CD4-positive, alpha-beta T cell (primary cell): ENCODE results near the gene TM2D3. TPM values are rescaled to one million over a fixed set of nuclear protein-coding genes. Genes with fewer than 3 reads are reported as not detected.

ENCODE experiments used
- ATAC-seq: fragments of 200-7000 bp; cut with Tn5 transposase; one replicate; pipeline ENCODE4 v1.10.0; 2022; ENCODE audit warnings: mild to moderate bottlenecking; ENCODE audit not compliant: poor library complexity
- CTCF ChIA-PET: fragments of 350-600 bp; sonication (Branson Sonifier 250); formaldehyde crosslinking; loops from one replicate; lab custom pipeline; 2021; ENCODE audit warnings: antibody characterized with exemption, inconsistent platforms; lab: Charles Lee
- POLR2A ChIA-PET: fragments of 350-600 bp; sonication (Branson Sonifier 250); formaldehyde crosslinking; loops from one replicate; lab custom pipeline; 2021; ENCODE audit warnings: antibody characterized with exemption, inconsistent platforms; lab: Charles Lee
- DNase-seq, 14 experiments: peaks; one replicate each; pipeline ENCODE4 v3.0.0-alpha.2; 2013 to 2020; ENCODE audit warnings: mixed read lengths in 2 of 14
- H3K27ac ChIP-seq, 2 donors: one replicate each; pipeline versions ENCODE4 v1.5.1 to v1.7.0; 2013; ENCODE audit warnings: low read length in 2 of 2, low read depth in 1 of 2, mild to moderate bottlenecking in 1 of 2
- H3K27me3 ChIP-seq, 2 experiments: 1 replicate in 1 of 2; 2 replicates in 1 of 2; pipeline versions ENCODE4 v1.6.1 to v1.7.0; 2013; ENCODE audit warnings: low read length in 2 of 2, control low read depth in 1 of 2, mild to moderate bottlenecking in 1 of 2, moderate library complexity in 1 of 2; ENCODE audit not compliant: insufficient read depth in 2 of 2, control insufficient read depth in 1 of 2
- H3K36me3 ChIP-seq: one replicate; pipeline ENCODE4 v1.6.1; 2013; ENCODE audit warnings: low read length, control low read depth; ENCODE audit not compliant: insufficient read depth
- H3K4me1 ChIP-seq: one replicate; pipeline ENCODE4 v1.6.1; 2013; ENCODE audit warnings: low read length, control low read depth; ENCODE audit not compliant: insufficient read depth
- H3K4me3 ChIP-seq: one replicate; pipeline ENCODE4 v1.5.1; 2013; ENCODE audit warnings: mild to moderate bottlenecking, low read length, moderate library complexity
- H3K9me3 ChIP-seq, 2 experiments: 1 replicate in 1 of 2; 2 replicates in 1 of 2; pipeline versions ENCODE4 v1.6.1 to v1.7.0; 2013; ENCODE audit warnings: low read length in 2 of 2, mild to moderate bottlenecking in 2 of 2, control low read depth in 1 of 2, moderate library complexity in 1 of 2; ENCODE audit not compliant: control insufficient read depth in 1 of 2, insufficient read depth in 1 of 2
- H3K27ac Mint-ChIP-seq: one replicate; pipeline ENCODE4 v1.8.0; 2020; ENCODE audit warnings: mixed read lengths
- H3K27me3 Mint-ChIP-seq: one replicate; pipeline ENCODE4 v1.8.0; 2021; ENCODE audit warnings: mixed read lengths
- H3K36me3 Mint-ChIP-seq: one replicate; pipeline ENCODE4 v1.8.0; 2021; ENCODE audit warnings: low read depth, mixed read lengths
- H3K4me1 Mint-ChIP-seq: one replicate; pipeline ENCODE4 v1.8.0; 2021; ENCODE audit warnings: low read depth, mixed read lengths
- H3K4me3 Mint-ChIP-seq: one replicate; pipeline ENCODE4 v1.8.0; 2020; ENCODE audit warnings: mild to moderate bottlenecking, mixed read lengths
- H3K9me3 Mint-ChIP-seq: one replicate; pipeline ENCODE4 v1.8.0; 2020; ENCODE audit warnings: mixed read lengths
- CTCF ChIP-seq: fragments of 200-600 bp; IDR thresholded peaks from one replicate; pipeline ENCODE4 v1.8.0; 2022; ENCODE audit warnings: antibody characterized with exemption, mild to moderate bottlenecking
- intact Hi-C, 2 experiments: fragments of 100-400 bp; cut with DNase I in 1 of 2; cut with micrococcal nuclease in 1 of 2; formaldehyde crosslinking; loops; one replicate each; pipeline versions ENCODE4 v1.15.1 to v1.9.0; 2023 to 2025; cut with DNase I, micrococcal nuclease
- total RNA-seq, 174 experiments: library from RNA in 2 of 174; stranded (reverse) in 2 of 174; gene quantifications; one replicate each; pipeline ENCODE4 v1.2.3 and lab custom pipeline; 2021 to 2026

The TM2D3 gene
- total RNA-seq, 2 experiments from 2014 or later, result 102 to 107 TPM

GRCh38 chr15:101642361-101642760 lies 9.8 kb downstream of the TM2D3 start:
- intact Hi-C loops, result loop anchor here (5.0 to 10.0 kb wide), 4 partner anchors 625 to 1708 kb away; partner anchors contain the start of genes ASB7 (in 1 of the 2) and LINS1 (in 1 of the 2)
- ATAC-seq, result no peak
- ChIA-PET CTCF (interaction anchor here (1.1 to 2.8 kb wide), 7 partner anchors 10 to 390 kb away, joined by 3 to 18 read pairs (median 6); partner anchors contain the start of genes CHSY1, SNRPA1, TARS3 and TM2D3), POLR2A (interaction anchor here (0.8 to 3.3 kb wide), 7 partner anchors 10 to 354 kb away, joined by 3 to 33 read pairs (median 6); partner anchors contain the start of genes SNRPA1, TARS3 and TM2D3)
- no peaks in the 10 kb centered on the region for H3K27me3 Mint-ChIP-seq
- DNase-seq, result peak in 1 of 14 experiments; percentile 24
- H3K4me3 Mint-ChIP-seq, result no peak overlapping the region
- H3K9me3 Mint-ChIP-seq, result no peaks in the 10 kb centered on the region
- H3K27ac ChIP-seq, result peak overlapping the region; percentile 43 to 74
- TF ChIP-seq CTCF, result no peak
- H3K9me3 ChIP-seq, result no peaks in the 10 kb centered on the region
- peaks cover 18% of the 10 kb centered on the region for H3K4me1 ChIP-seq
- no peak overlapping the region for H3K4me3 ChIP-seq
- H3K36me3 ChIP-seq, result peaks cover 53% of the 10 kb centered on the region
- peaks cover 49% of the 10 kb centered on the region for H3K4me1 Mint-ChIP-seq
- H3K27me3 ChIP-seq, result no peaks in the 10 kb centered on the region
- peak overlapping the region; percentile 71 for H3K27ac Mint-ChIP-seq
- H3K36me3 Mint-ChIP-seq, result peaks cover 91% of the 10 kb centered on the region

- ATAC-seq (peak; percentile 81), DNase-seq (peak in 5 of 14 experiments; percentile 15 to 83 (median 72))
- Histone ChIP-seq H3K36me3 (peaks cover 49% of the 10 kb centered on the region), H3K4me1 (peaks cover 18% of the 10 kb centered on the region), H3K27me3 (no peaks in the 10 kb centered on the region), H3K27ac (peak overlapping the region; percentile 43 to 74), H3K4me3 (no peak overlapping the region), H3K9me3 (no peaks in the 10 kb centered on the region)
- peaks cover 91% of the 10 kb centered on the region for H3K36me3 Mint-ChIP-seq
- H3K9me3 Mint-ChIP-seq, result no peaks in the 10 kb centered on the region
- intact Hi-C loops, result loop anchor here (1.0 to 10.0 kb wide), 8 partner anchors 342 to 1707 kb away; partner anchors contain the start of genes ASB7 (in 1 of the 2), LINS1 (in 1 of the 2) and SNRPA1 (in 1 of the 2)
- POLR2A ChIA-PET, result interaction anchor here (0.8 to 3.3 kb wide), 7 partner anchors 10 to 354 kb away, joined by 3 to 33 read pairs (median 6); partner anchors contain the start of genes SNRPA1, TARS3 and TM2D3
- H3K4me3 Mint-ChIP-seq, result no peak overlapping the region
- peaks cover 46% of the 10 kb centered on the region for H3K4me1 Mint-ChIP-seq
- H3K27me3 Mint-ChIP-seq, result no peaks in the 10 kb centered on the region
- CTCF ChIA-PET, result interaction anchor here (0.6 to 2.8 kb wide), 11 partner anchors 8 to 390 kb away, joined by 3 to 18 read pairs (median 6); partner anchors contain the start of genes CHSY1, SNRPA1, TARS3 and TM2D3
- TF ChIP-seq CTCF, result no peak
- H3K27ac Mint-ChIP-seq, result peak overlapping the region; percentile 71
These were observed 10.3 kb downstream of the TM2D3 start for GRCh38 chr15:101641894-101642293.

- CTCF ChIA-PET, result interaction anchor here (0.6 to 2.8 kb wide), 13 partner anchors 9 to 389 kb away, joined by 3 to 18 read pairs (median 5); partner anchors contain the start of genes CHSY1, SNRPA1, TARS3 and TM2D3
- ATAC-seq (peak; percentile 66), DNase-seq (peak; percentile 62 to 90 (median 72))
- H3K27ac ChIP-seq, result peak overlapping the region; percentile 43 to 74
- Mint-ChIP-seq H3K27me3 (no peaks in the 10 kb centered on the region), H3K27ac (peak overlapping the region; percentile 71), H3K4me1 (peaks cover 42% of the 10 kb centered on the region), H3K36me3 (peaks cover 91% of the 10 kb centered on the region), H3K9me3 (no peaks in the 10 kb centered on the region), H3K4me3 (no peak overlapping the region)
- intact Hi-C loops, result loop anchor here (1.0 to 10.0 kb wide), 8 partner anchors 341 to 1706 kb away; partner anchors contain the start of genes ASB7 (in 1 of the 2), LINS1 (in 1 of the 2) and SNRPA1 (in 1 of the 2)
- peaks cover 18% of the 10 kb centered on the region for H3K4me1 ChIP-seq
- no peaks in the 10 kb centered on the region for H3K9me3 ChIP-seq
- peaks cover 42% of the 10 kb centered on the region for H3K36me3 ChIP-seq
- no peaks in the 10 kb centered on the region for H3K27me3 ChIP-seq
- no peak overlapping the region for H3K4me3 ChIP-seq
- TF ChIP-seq CTCF, result peak; percentile 98
- POLR2A ChIA-PET, result interaction anchor here (0.9 to 3.3 kb wide), 7 partner anchors 11 to 353 kb away, joined by 3 to 33 read pairs (median 4); partner anchors contain the start of genes SNRPA1, TARS3 and TM2D3
These were observed 10.9 kb downstream of the TM2D3 start for GRCh38 chr15:101641129-101641764.
